GM20000 (cell line): ENCODE measurements around the gene SAP30.
A peak's percentile ranks its signal among the peaks of the same experiment; 100 is the strongest.

Source experiments
- DNase-seq: peaks from one replicate; pipeline ENCODE4 v3.0.0; 2012; ENCODE audit warnings: low spot score
- CTCF ChIP-seq: IDR thresholded peaks from 2 replicates; pipeline ENCODE4 v1.5.1; 2012; ENCODE audit warnings: mild to moderate bottlenecking, control low read depth; ENCODE audit errors: extremely low read depth, missing control alignments

SAP30 gene

GRCh38 chr4:173403051-173403450 lies 32.3 kb downstream of the SAP30 start:
- TF ChIP-seq CTCF = no peak

GRCh38 chr4:173404296-173404865 lies 33.6 kb downstream of the SAP30 start:
- TF ChIP-seq CTCF = no peak
- no peak for DNase-seq

More at GRCh38 chr4:173403051-173403450, 32.3 kb downstream of the SAP30 start:
- DNase-seq = no peak

- peak; percentile 18 for DNase-seq
- no peak for TF ChIP-seq CTCF
Measured at GRCh38 chr4:173405840-173406606, 35.3 kb downstream of the SAP30 start.

- TF ChIP-seq CTCF = no peak
- no peak for DNase-seq
Measured at GRCh38 chr4:173410079-173410478, 39.3 kb downstream of the SAP30 start.

GRCh38 chr4:173411106-173411693 lies 40.4 kb downstream of the SAP30 start:
- TF ChIP-seq CTCF = no peak
- DNase-seq = no peak

- TF ChIP-seq CTCF = no peak
- no peak for DNase-seq
Measured at GRCh38 chr4:173413036-173413435, 42.3 kb downstream of the SAP30 start.

- TF ChIP-seq CTCF = no peak
Measured at GRCh38 chr4:173414456-173414855, 43.7 kb downstream of the SAP30 start.

More at GRCh38 chr4:173414456-173414855, 43.7 kb downstream of the SAP30 start:
- no peak for DNase-seq
